HG03342 (cell line): ENCODE data around the gene SOD1.
A peak's percentile ranks its signal among the peaks of the same experiment; 100 is the strongest.
"Not testable (repeated sequence)": the region's sequence is repeated elsewhere in the genome, so short reads cannot be mapped to it uniquely, and the experiment has no call there.

Source experiments
- ATAC-seq: cut with Tn5 transposase; IDR thresholded peaks from one replicate; pipeline ENCODE4 v1.9.1; 2021; ENCODE audit warnings: mild to moderate bottlenecking, moderate library complexity; ENCODE audit not compliant: unreplicated experiment

SOD1 gene

GRCh38 chr21:31654821-31655580, 4.5 kb upstream of the SOD1 start:
- ATAC-seq = not testable (repeated sequence)

GRCh38 chr21:31656199-31657095, 3.0 kb upstream of the SOD1 start:
- ATAC-seq = no peak

GRCh38 chr21:31658053-31658452, 1.4 kb upstream of the SOD1 start:
- ATAC-seq = no peak

- ATAC-seq = peak; percentile 20
These were observed 282 bp upstream of the SOD1 start for GRCh38 chr21:31659286-31659535.

GRCh38 chr21:31660259-31660565, 719 bp downstream of the SOD1 start:
- ATAC-seq = peak; percentile 26

- no peak for ATAC-seq
These were observed 1.1 kb downstream of the SOD1 start for GRCh38 chr21:31660591-31660990.

GRCh38 chr21:31663584-31664249, 4.2 kb downstream of the SOD1 start:
- no peak for ATAC-seq

GRCh38 chr21:31665397-31665796, 5.9 kb downstream of the SOD1 start:
- ATAC-seq = no peak

- ATAC-seq = not testable (repeated sequence)
These were observed 6.4 kb downstream of the SOD1 start for GRCh38 chr21:31665869-31666268.

GRCh38 chr21:31666445-31667010, 7.0 kb downstream of the SOD1 start:
- no peak for ATAC-seq

- no peak for ATAC-seq
These were observed 7.6 kb downstream of the SOD1 start for GRCh38 chr21:31667132-31667531.

- no peak for ATAC-seq
These were observed 8.1 kb downstream of the SOD1 start for GRCh38 chr21:31667639-31668038.

- peak; percentile 40 for ATAC-seq
These were observed 9.4 kb downstream of the SOD1 start for GRCh38 chr21:31668651-31669491.

GRCh38 chr21:31670070-31670469, 10.6 kb downstream of the SOD1 start:
- no peak for ATAC-seq

GRCh38 chr21:31671146-31671716, 11.7 kb downstream of the SOD1 start:
- no peak for ATAC-seq

GRCh38 chr21:31671931-31672330, 12.4 kb downstream of the SOD1 start:
- ATAC-seq = no peak

GRCh38 chr21:31673321-31673912, 13.9 kb downstream of the SOD1 start:
- ATAC-seq = no peak

- ATAC-seq = no peak
These were observed 15.8 kb downstream of the SOD1 start for GRCh38 chr21:31675318-31675717.

GRCh38 chr21:31675960-31676359, 16.5 kb downstream of the SOD1 start:
- no peak for ATAC-seq

GRCh38 chr21:31677047-31677446, 17.6 kb downstream of the SOD1 start:
- no peak for ATAC-seq
